Loucy (cell line): ENCODE results near the gene NKX1-1.

Experiments used
- H2AFZ ChIP-seq: fragments of 200-600 bp; sonication (generic); 2 replicates; pipeline ENCODE4 v1.6.0; 2016; ENCODE audit warnings: antibody characterized with exemption, mild to moderate bottlenecking, low read length, moderate library complexity
- H3F3A ChIP-seq: fragments of 200-600 bp; 2 replicates; pipeline ENCODE4 v1.6.0; 2016; ENCODE audit warnings: antibody characterized with exemption, low read depth, mild to moderate bottlenecking
- H3K27me3 ChIP-seq: fragments of 200-600 bp; sonication (generic); 2 replicates; pipeline ENCODE4 v1.6.1; 2014; ENCODE audit warnings: low read length, mild to moderate bottlenecking; ENCODE audit not compliant: insufficient read depth, poor library complexity, severe bottlenecking
- H3K36me3 ChIP-seq: fragments of 200-600 bp; sonication (generic); 2 replicates; pipeline ENCODE4 v1.6.1; 2016; ENCODE audit warnings: low read length; ENCODE audit not compliant: insufficient read depth
- H3K4me1 ChIP-seq: fragments of 200-600 bp; sonication (generic); 2 replicates; pipeline ENCODE4 v1.5.1; 2014; ENCODE audit warnings: low read length, mild to moderate bottlenecking; ENCODE audit not compliant: insufficient read depth, poor library complexity, severe bottlenecking
- H3K4me2 ChIP-seq: fragments of 200-600 bp; sonication (generic); 2 replicates; pipeline ENCODE4 v1.6.0; 2014; ENCODE audit warnings: antibody characterized with exemption, low read length, low read depth, mild to moderate bottlenecking; ENCODE audit not compliant: poor library complexity, severe bottlenecking
- H3K4me3 ChIP-seq: fragments of 200-600 bp; sonication (generic); 2 replicates; pipeline ENCODE4 v1.5.1; 2014; ENCODE audit warnings: low read length, mild to moderate bottlenecking, mixed read lengths; ENCODE audit not compliant: poor library complexity, severe bottlenecking
- H3K79me2 ChIP-seq: fragments of 200-600 bp; sonication (generic); 2 replicates; pipeline ENCODE4 v1.6.1; 2014; ENCODE audit warnings: low read length; ENCODE audit not compliant: insufficient read depth
- H3K9ac ChIP-seq: fragments of 200-600 bp; sonication (generic); 2 replicates; pipeline ENCODE4 v1.6.0; 2014; ENCODE audit warnings: mild to moderate bottlenecking, low read depth, low read length, moderate library complexity; ENCODE audit not compliant: poor library complexity, severe bottlenecking
- H3K9me2 ChIP-seq: fragments of 200-600 bp; sonication (generic); replicated peaks from 2 replicates; pipeline ENCODE4 v1.6.1; 2016; ENCODE audit warnings: low read depth, low read length, mixed read lengths
- H3K9me3 ChIP-seq: fragments of 200-600 bp; sonication (generic); 2 replicates; pipeline ENCODE4 v1.6.1; 2014; ENCODE audit warnings: mild to moderate bottlenecking, antibody characterized with exemption, low read length, low read depth; ENCODE audit not compliant: insufficient read depth
- H4K20me1 ChIP-seq: fragments of 200-600 bp; sonication (generic); 2 replicates; pipeline ENCODE4 v1.6.0; 2014; ENCODE audit warnings: antibody characterized with exemption, low read length, mild to moderate bottlenecking; ENCODE audit not compliant: insufficient read depth, poor library complexity, severe bottlenecking
- CTCF ChIP-seq: fragments of 200-600 bp; sonication (generic); conservative IDR thresholded peaks from 2 replicates; pipeline ENCODE4 v1.5.1; 2014; ENCODE audit warnings: mild to moderate bottlenecking, antibody characterized with exemption, low read length
- EZH2phosphoT487 ChIP-seq: fragments of 200-600 bp; IDR thresholded peaks from 2 replicates; pipeline ENCODE4 v1.6.1; 2018; ENCODE audit warnings: antibody characterized with exemption, mild to moderate bottlenecking, moderate library complexity, borderline replicate concordance

NKX1-1 gene

DNA sequence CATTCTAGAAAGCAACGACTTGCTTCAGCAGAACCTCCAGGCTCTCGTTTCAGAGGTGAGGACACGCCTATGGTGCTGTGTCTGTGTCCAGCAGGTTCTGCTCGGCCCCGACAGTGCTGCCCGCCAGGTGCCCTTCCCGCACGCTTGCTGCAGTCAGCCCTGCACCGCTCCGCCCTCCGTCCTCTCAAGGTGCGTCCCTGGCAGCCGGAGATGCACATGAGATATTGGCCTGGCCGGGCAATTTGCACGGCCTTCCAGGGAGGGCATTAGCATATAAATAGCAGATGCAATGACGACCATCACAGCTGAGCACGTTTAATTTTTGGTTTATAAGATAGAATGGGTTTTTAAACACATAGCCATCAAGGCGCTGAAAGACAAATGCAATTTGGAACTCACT, 44.8 kb downstream of the NKX1-1 start:
- TF ChIP-seq CTCF (no peak), EZH2phosphoT487 (no peak)
- no peak overlapping the region for H3K9ac ChIP-seq

GRCh38 chr4:1360423-1361283, 45.6 kb downstream of the NKX1-1 start:
- H3F3A ChIP-seq = no peaks in the 10 kb centered on the region
- no peaks in the 10 kb centered on the region for H4K20me1 ChIP-seq
- no peaks in the 10 kb centered on the region for H3K9me2 ChIP-seq
- H3K9ac ChIP-seq = no peak overlapping the region
- no peaks in the 10 kb centered on the region; the same call in 1 of the 2 replicates for H3K36me3 ChIP-seq
- H3K27me3 ChIP-seq = no peaks in the 10 kb centered on the region
- H2AFZ ChIP-seq = no peak overlapping the region
- no peaks in the 10 kb centered on the region for H3K79me2 ChIP-seq
- no peak overlapping the region for H3K4me3 ChIP-seq
- TF ChIP-seq CTCF = no peak
- TF ChIP-seq EZH2phosphoT487 = no peak
- no peak overlapping the region for H3K4me2 ChIP-seq
- H3K9me3 ChIP-seq = no peaks in the 10 kb centered on the region
- H3K4me1 ChIP-seq = no peaks in the 10 kb centered on the region

More for the DNA sequence above, 44.8 kb downstream of the NKX1-1 start:
- Histone ChIP-seq H2AFZ (no peak overlapping the region), H3K79me2 (no peaks in the 10 kb centered on the region), H3F3A (no peaks in the 10 kb centered on the region), H3K9me2 (no peaks in the 10 kb centered on the region), H3K9me3 (no peaks in the 10 kb centered on the region), H3K4me1 (no peaks in the 10 kb centered on the region), H3K27me3 (no peaks in the 10 kb centered on the region), H3K4me3 (no peak overlapping the region), H4K20me1 (no peaks in the 10 kb centered on the region), H3K36me3 (no peaks in the 10 kb centered on the region), H3K4me2 (no peak overlapping the region)

GRCh38 chr4:1359976-1360375, 46.3 kb downstream of the NKX1-1 start:
- Histone ChIP-seq H3K4me3 (no peak overlapping the region), H3K9me2 (no peaks in the 10 kb centered on the region), H3K4me1 (no peaks in the 10 kb centered on the region), H4K20me1 (no peaks in the 10 kb centered on the region), H3K9me3 (no peaks in the 10 kb centered on the region), H3K79me2 (no peaks in the 10 kb centered on the region), H3F3A (no peaks in the 10 kb centered on the region), H3K27me3 (no peaks in the 10 kb centered on the region), H2AFZ (no peak overlapping the region), H3K36me3 (no peaks in the 10 kb centered on the region; the same call in 1 of the 2 replicates), H3K4me2 (no peak overlapping the region), H3K9ac (no peak overlapping the region)
- no peak for TF ChIP-seq CTCF
- TF ChIP-seq EZH2phosphoT487 = no peak
